K562 (cell line): ENCODE data around the gene CABP5. TPM values are rescaled to one million over a fixed set of nuclear protein-coding genes. Genes with fewer than 3 reads are reported as not detected.

Experiments
- ATAC-seq: fragments of 200-7000 bp; cut with Tn5 transposase; 3 replicates; pipeline ENCODE4 v1.9.1; 2020; ENCODE audit warnings: moderate library complexity
- BruUV-seq: library from RNA; stranded (reverse); fragments of 400-500 nt; replicated peaks from 2 replicates; lab custom pipeline; 2021; lab: Mats Ljungman, UMichigan
- CTCF ChIA-PET: fragments of 300-600 bp; formaldehyde crosslinking; extraction: SDS; loops from one replicate; lab custom pipeline; 2021; ENCODE audit warnings: low intra/inter-chr PET ratio; lab: Yijun Ruan, JAX
- POLR2A ChIA-PET: fragments of 300-600, 350-650 bp; sonication (Branson Sonifier 250); formaldehyde crosslinking; extraction: SDS; loops from one replicate; lab custom pipeline; 2021; ENCODE audit warnings: antibody characterized with exemption, inconsistent platforms; lab: Yijun Ruan, JAX
- DNase-seq, 4 experiments: peaks; one replicate each; pipeline versions ENCODE4 v3.0.0 to v3.0.0-alpha.2; 2011 to 2018; ENCODE audit warnings: low spot score in 3 of 4, mixed read lengths in 3 of 4; ENCODE audit errors: extremely low read depth in 1 of 4
- FAIRE-seq: peaks from 2 replicates; lab custom pipeline; 2011; peaks lifted over from hg19 to GRCh38; lab: Jason Lieb, UNC
- H2AFZ ChIP-seq: 2 replicates; pipeline ENCODE4 v1.6.0; 2011; ENCODE audit warnings: low read depth, low read length, control low read depth, inconsistent platforms
- H3K27ac ChIP-seq: fragments of 200-600 bp; 3 replicates; pipeline ENCODE4 v1.8.0; 2011; ENCODE audit warnings: low read depth, mild to moderate bottlenecking, control low read depth, inconsistent platforms, low read length, moderate library complexity, mixed read lengths; ENCODE audit errors: extremely low read depth
- H3K27me3 ChIP-seq, 2 experiments: fragments of 300-600 bp in 1 of 2; 2 replicates in 1 of 2; 3 replicates in 1 of 2; pipeline versions ENCODE4 v1.6.0 to v1.8.0; 2011; ENCODE audit warnings: inconsistent platforms in 2 of 2, low read length in 2 of 2, mild to moderate bottlenecking in 1 of 2, mixed read lengths in 1 of 2, moderate library complexity in 1 of 2; ENCODE audit not compliant: control insufficient read depth in 2 of 2, insufficient read depth in 2 of 2
- H3K36me3 ChIP-seq: fragments of 300-600 bp; 3 replicates; pipeline ENCODE4 v1.8.0; 2011; ENCODE audit warnings: mild to moderate bottlenecking, low read length, inconsistent platforms; ENCODE audit not compliant: control insufficient read depth, insufficient read depth
- H3K4me1 ChIP-seq, 2 experiments: fragments of 200-600 bp in 1 of 2; replicated peaks in 1 of 2; 2 replicates in 1 of 2; 3 replicates in 1 of 2; pipeline versions ENCODE4 v1.5.1 to v1.8.0; 2011; ENCODE audit warnings: inconsistent platforms in 2 of 2, low read length in 2 of 2, mild to moderate bottlenecking in 1 of 2, mixed read lengths in 1 of 2, moderate library complexity in 1 of 2; ENCODE audit not compliant: control insufficient read depth in 2 of 2, insufficient read depth in 2 of 2
- H3K4me2 ChIP-seq: 2 replicates; pipeline ENCODE4 v1.6.1; 2011; ENCODE audit warnings: low read length, control low read depth, inconsistent platforms, mixed read lengths; ENCODE audit not compliant: insufficient read depth
- H3K4me3 ChIP-seq: fragments of 200-600 bp; sonication (generic), shearing (Covaris generic); 2 replicates; pipeline ENCODE4 v1.5.1; 2016; ENCODE audit warnings: control low read depth, inconsistent platforms
- H3K79me2 ChIP-seq: fragments of 200-600 bp; 3 replicates; pipeline ENCODE4 v1.8.0; 2011; ENCODE audit warnings: low read length, inconsistent platforms; ENCODE audit not compliant: control insufficient read depth, insufficient read depth
- H3K9ac ChIP-seq, 2 experiments: 2 replicates each; pipeline versions ENCODE4 v1.6.0 to v1.6.1; 2011; ENCODE audit warnings: low read depth in 2 of 2, low read length in 2 of 2, control low read depth in 1 of 2, inconsistent platforms in 1 of 2, mild to moderate bottlenecking in 1 of 2, mixed read lengths in 1 of 2; ENCODE audit not compliant: insufficient read depth in 1 of 2
- H3K9me1 ChIP-seq: one replicate; pipeline ENCODE4 v1.6.0; 2011; ENCODE audit warnings: inconsistent platforms, mild to moderate bottlenecking, low read length, moderate library complexity; ENCODE audit not compliant: control insufficient read depth, insufficient read depth
- H3K9me3 ChIP-seq: replicated peaks from 2 replicates; pipeline ENCODE4 v1.5.1; 2011; ENCODE audit warnings: low read depth, low read length, inconsistent platforms; ENCODE audit not compliant: control insufficient read depth, insufficient read depth
- H4K20me1 ChIP-seq: replicated peaks from 2 replicates; pipeline ENCODE4 v1.6.1; 2011; ENCODE audit warnings: low read length, inconsistent platforms, mixed read lengths; ENCODE audit not compliant: control insufficient read depth, insufficient read depth
- CC2D1A ChIP-seq: fragments of 450-650 bp; IDR thresholded peaks from 2 replicates; pipeline ENCODE4 v1.6.1; 2017; ENCODE audit warnings: mild to moderate bottlenecking
- HMG20A ChIP-seq: fragments of 450-650 bp; formaldehyde crosslinking; conservative IDR thresholded peaks from 2 replicates; pipeline ENCODE4 v1.4.0; 2020; ENCODE audit warnings: mild to moderate bottlenecking, mixed read lengths
- MTA1 ChIP-seq: fragments of 450-650 bp; IDR thresholded peaks from 2 replicates; pipeline ENCODE4 v1.6.1; 2017; ENCODE audit warnings: borderline replicate concordance
- PPARD ChIP-seq: fragments of 250-450 bp; sonication (Bioruptor Pico); IDR thresholded peaks from 2 replicates; pipeline ENCODE4 v1.8.0; 2022; ENCODE audit warnings: inconsistent platforms, mild to moderate bottlenecking, moderate library complexity
- ZNF830 ChIP-seq: fragments of 250-450 bp; sonication (Bioruptor Pico); IDR thresholded peaks from 2 replicates; pipeline ENCODE4 v1.5.0; 2021; ENCODE audit warnings: mild to moderate bottlenecking
- WGBS: fragments of 100-300 bp; shearing (Covaris generic); methylation state at CpG from one replicate; pipeline ENCODE4 v1.1.6; 2016; ENCODE audit warnings: low coverage, mixed read lengths; ENCODE audit not compliant: insufficient coverage; ENCODE audit errors: missing lambda C conversion rate; 5-methylcytosine and 5-hydroxymethylcytosine counted together
- in situ Hi-C: fragments of 300-500 bp; cut with MboI; formaldehyde crosslinking; loops from 4 replicates; pipeline ENCODE4 v1.15.0; 2018; ENCODE audit warnings: inconsistent platforms, mixed read lengths
- intact Hi-C: fragments of 100-400 bp; cut with micrococcal nuclease; formaldehyde crosslinking; loops from 2 replicates; pipeline ENCODE4 v1.14.2; 2022
- polyA plus RNA-seq, 8 experiments: library from polyadenylated mRNA; depleted of rRNA in 4 of 8; stranded (reverse) in 5 of 8; unstranded in 3 of 8; fragments of >200 nt; fragmentation: Nextera tagmentation in 2 of 8; fragmentation: Illumina TruSeq in 1 of 8; extraction: Ambion mirVana in 2 of 8; extraction: Trizol in 1 of 8; gene quantifications; 2 replicates each; pipeline versions ENCODE4 v1.2.1 to v1.2.3, GENCODE V29; 2011 to 2014; ENCODE audit warnings: inconsistent platforms in 1 of 8, missing spikeins in 1 of 8
- total RNA-seq, 7 experiments: library from RNA; depleted of rRNA in 6 of 7; stranded (reverse); fragments of >200 nt in 6 of 7; fragmentation: Illumina TruSeq in 2 of 7; extraction: Trizol in 2 of 7; gene quantifications; 2 replicates each; pipeline versions ENCODE4 v1.2.1 to v1.2.3, GENCODE V29; 2011 to 2021; ENCODE audit warnings: low replicate concordance in 1 of 7
- TF ChIP-seq, protein P1 (sequence below), 2 experiments: fragments of 450-650 bp; conservative IDR thresholded peaks; 2 replicates each; pipeline ENCODE4 v1.6.1; 2017; ENCODE audit warnings: mild to moderate bottlenecking in 2 of 2, moderate library complexity in 2 of 2
- TF ChIP-seq, protein P2 (sequence below): IDR thresholded peaks from 2 replicates; pipeline ENCODE4 v1.6.1; 2016; ENCODE audit warnings: missing genetic modification characterization, missing compliant biosample characterization

The CABP5 gene
- total and polyA plus RNA-seq, 9 of the 15 experiments (the other 6 are each of a cell fraction or from before 2014, with no cell fraction given), result not detected

DNA sequence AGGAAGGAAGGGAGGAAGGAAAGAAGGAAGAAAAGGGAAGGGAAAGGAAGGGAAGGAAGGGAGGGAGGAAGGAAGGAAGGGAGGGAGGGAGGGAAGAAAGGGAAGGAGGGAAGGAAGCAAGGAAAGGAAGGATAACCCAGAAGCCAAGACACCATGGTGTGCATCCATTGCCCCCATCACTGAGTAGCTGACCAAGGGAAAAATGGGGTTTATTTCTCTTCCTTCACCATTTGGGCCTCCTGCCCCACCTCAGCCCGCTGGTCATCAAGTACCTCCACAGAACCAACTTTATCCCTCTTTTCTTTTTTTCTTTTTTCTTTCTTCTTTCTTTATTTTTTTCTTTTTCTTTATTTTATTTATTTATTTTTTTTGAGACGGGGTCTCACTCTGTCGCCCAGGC is 20.4 kb downstream of the CABP5 start (continued):
- TF ChIP-seq, protein P1, sequence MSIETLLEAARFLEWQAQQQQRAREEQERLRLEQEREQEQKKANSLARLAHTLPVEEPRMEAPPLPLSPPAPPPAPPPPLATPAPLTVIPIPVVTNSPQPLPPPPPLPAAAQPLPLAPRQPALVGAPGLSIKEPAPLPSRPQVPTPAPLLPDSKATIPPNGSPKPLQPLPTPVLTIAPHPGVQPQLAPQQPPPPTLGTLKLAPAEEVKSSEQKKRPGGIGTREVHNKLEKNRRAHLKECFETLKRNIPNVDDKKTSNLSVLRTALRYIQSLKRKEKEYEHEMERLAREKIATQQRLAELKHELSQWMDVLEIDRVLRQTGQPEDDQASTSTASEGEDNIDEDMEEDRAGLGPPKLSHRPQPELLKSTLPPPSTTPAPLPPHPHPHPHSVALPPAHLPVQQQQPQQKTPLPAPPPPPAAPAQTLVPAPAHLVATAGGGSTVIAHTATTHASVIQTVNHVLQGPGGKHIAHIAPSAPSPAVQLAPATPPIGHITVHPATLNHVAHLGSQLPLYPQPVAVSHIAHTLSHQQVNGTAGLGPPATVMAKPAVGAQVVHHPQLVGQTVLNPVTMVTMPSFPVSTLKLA (conservative IDR thresholded peaks at IDR 0.05), result no peak
- TF ChIP-seq PPARD (CRISPR knock-in tag) (no peak), HMG20A (CRISPR knock-in tag) (no peak)

DNA sequence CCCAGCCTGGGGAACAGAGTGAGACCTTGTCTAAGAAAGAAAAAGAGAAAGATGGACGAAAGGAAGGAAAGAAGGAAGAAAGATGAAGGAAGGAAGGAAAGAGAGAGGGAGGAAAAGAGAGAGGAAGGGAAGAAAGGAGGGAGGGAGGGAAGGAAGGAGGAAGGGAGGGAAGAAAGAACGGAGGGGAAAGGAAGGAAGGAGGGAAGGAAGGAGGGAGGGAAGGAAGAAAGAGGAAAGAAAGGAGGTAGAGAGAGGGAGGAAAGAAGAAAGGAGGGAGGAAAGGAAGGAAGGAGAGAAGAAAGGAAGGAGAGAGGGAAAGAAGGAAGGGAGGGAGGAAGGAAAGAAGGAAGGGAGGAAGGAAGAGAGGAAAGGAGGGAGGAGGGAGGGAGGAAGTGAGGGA is 20.9 kb downstream of the CABP5 start:
- TF ChIP-seq CC2D1A (no peak), ZNF830 (no peak), MTA1 (0 out of 2 replicates have a peak, but pooled peaks have one; percentile 48)
- TF ChIP-seq, protein P2, sequence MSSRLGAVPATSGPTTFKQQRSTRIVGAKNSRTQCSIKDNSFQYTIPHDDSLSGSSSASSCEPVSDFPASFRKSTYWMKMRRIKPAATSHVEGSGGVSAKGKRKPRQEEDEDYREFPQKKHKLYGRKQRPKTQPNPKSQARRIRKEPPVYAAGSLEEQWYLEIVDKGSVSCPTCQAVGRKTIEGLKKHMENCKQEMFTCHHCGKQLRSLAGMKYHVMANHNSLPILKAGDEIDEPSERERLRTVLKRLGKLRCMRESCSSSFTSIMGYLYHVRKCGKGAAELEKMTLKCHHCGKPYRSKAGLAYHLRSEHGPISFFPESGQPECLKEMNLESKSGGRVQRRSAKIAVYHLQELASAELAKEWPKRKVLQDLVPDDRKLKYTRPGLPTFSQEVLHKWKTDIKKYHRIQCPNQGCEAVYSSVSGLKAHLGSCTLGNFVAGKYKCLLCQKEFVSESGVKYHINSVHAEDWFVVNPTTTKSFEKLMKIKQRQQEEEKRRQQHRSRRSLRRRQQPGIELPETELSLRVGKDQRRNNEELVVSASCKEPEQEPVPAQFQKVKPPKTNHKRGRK, result peak; percentile 86
- 0% methylated on average over 1 of the region's 2 CpGs for WGBS
- no peak overlapping the region for H3K9ac ChIP-seq
- H3K4me2 ChIP-seq, result no peak overlapping the region
- POLR2A ChIA-PET, result no interaction called here
- peaks cover 13 to 35% of the 10 kb centered on the region in 2 experiments for H3K27me3 ChIP-seq
- no peak overlapping the region for H3K27ac ChIP-seq
- H3K79me2 ChIP-seq, result no peaks in the 10 kb centered on the region
- intact Hi-C loops (no loop called here), in situ Hi-C loops (no loop called here)
- BruUV-seq, result no TSS peak
- no peaks in the 10 kb centered on the region for H3K36me3 ChIP-seq
- no peaks in the 10 kb centered on the region; the same call in 1 of the 2 replicates for H4K20me1 ChIP-seq
- H3K9me3 ChIP-seq, result no peaks in the 10 kb centered on the region
- DNase-seq, result no peak
- H3K4me3 ChIP-seq, result no peak overlapping the region
- H3K4me1 ChIP-seq, result no peaks in the 10 kb centered on the region
- no peak for ATAC-seq
- no peak for FAIRE-seq
- no peaks in the 10 kb centered on the region for H3K9me1 ChIP-seq
- CTCF ChIA-PET, result no interaction called here
- H2AFZ ChIP-seq, result no peak overlapping the region
